ACC112 (cell line): ENCODE data around the gene COP1.
A peak's percentile ranks its signal among the peaks of the same experiment; 100 is the strongest.
"Not testable (repeated sequence)": the region's sequence is repeated elsewhere in the genome, so short reads cannot be mapped to it uniquely, and the experiment has no call there.

Source experiments
- H2AFZ ChIP-seq: fragments of 200-600 bp; sonication (generic); one replicate; pipeline ENCODE4 v1.6.0; 2017; ENCODE audit warnings: antibody characterized with exemption, low read length; ENCODE audit not compliant: unreplicated experiment
- H3K27ac ChIP-seq: fragments of 200-600 bp; sonication (generic); 2 replicates; pipeline ENCODE4 v1.5.1; 2014; ENCODE audit warnings: low read depth, mild to moderate bottlenecking, antibody characterized with exemption, low read length, moderate library complexity
- H3K27me3 ChIP-seq: fragments of 200-600 bp; sonication (generic); 2 replicates; pipeline ENCODE4 v1.6.1; 2014; ENCODE audit warnings: mild to moderate bottlenecking, antibody characterized with exemption, low read length, moderate library complexity, mixed read lengths; ENCODE audit not compliant: insufficient read depth
- H3K36me3 ChIP-seq: fragments of 200-600 bp; sonication (generic); 2 replicates; pipeline ENCODE4 v1.6.1; 2016; ENCODE audit warnings: mild to moderate bottlenecking, antibody characterized with exemption, low read length, moderate library complexity, mixed read lengths; ENCODE audit not compliant: insufficient read depth
- H3K4me1 ChIP-seq: fragments of 200-600 bp; sonication (generic); one replicate; pipeline ENCODE4 v1.6.1; 2016; ENCODE audit warnings: low read length, mixed read lengths; ENCODE audit not compliant: insufficient read depth, unreplicated experiment, control insufficient read depth
- H3K4me3 ChIP-seq: fragments of 200-600 bp; sonication (generic); 2 replicates; pipeline ENCODE4 v1.5.1; 2014; ENCODE audit warnings: mild to moderate bottlenecking, low read depth, low read length
- H3K79me2 ChIP-seq: fragments of 200-600 bp; sonication (generic); one replicate; pipeline ENCODE4 v1.6.0; 2016; ENCODE audit warnings: low read length; ENCODE audit not compliant: control insufficient read depth, unreplicated experiment, insufficient read depth

COP1 gene

GRCh38 chr1:176206961-176207902, at the start of gene COP1:
Gene COP1 (minus strand): TSS chr1:176207286. CDS start chr1:176206978, 308 bp downstream.
- Histone ChIP-seq H3K27ac (peak within 1 kb of the TSS; percentile 85), H3K4me1 (peaks cover 8% of the 10 kb centered on the region), H2AFZ (peak within 1 kb of the TSS; percentile 97), H3K27me3 (no peaks in the 10 kb centered on the region), H3K36me3 (no peaks in the 10 kb centered on the region), H3K79me2 (peaks cover 50% of the 10 kb centered on the region), H3K4me3 (peak within 1 kb of the TSS; percentile 99)

- no peak overlapping the region for H3K27ac ChIP-seq
- H3K79me2 ChIP-seq = no peaks in the 10 kb centered on the region
- H3K27me3 ChIP-seq = no peaks in the 10 kb centered on the region
- H3K36me3 ChIP-seq = no peaks in the 10 kb centered on the region
- H3K4me1 ChIP-seq = no peaks in the 10 kb centered on the region
- no peak overlapping the region for H2AFZ ChIP-seq
- H3K4me3 ChIP-seq = no peak overlapping the region
These were observed 45.1 kb upstream of the COP1 start for GRCh38 chr1:176252191-176252590.

GRCh38 chr1:176244851-176245250, 37.8 kb upstream of the COP1 start:
- Histone ChIP-seq H3K27me3 (no peaks in the 10 kb centered on the region), H2AFZ (no peak overlapping the region), H3K27ac (no peak overlapping the region), H3K4me3 (no peak overlapping the region), H3K4me1 (peaks cover 15% of the 10 kb centered on the region), H3K36me3 (no peaks in the 10 kb centered on the region), H3K79me2 (no peaks in the 10 kb centered on the region)

- H3K36me3 ChIP-seq = no peaks in the 10 kb centered on the region
- peak overlapping the region; percentile 24; the same call in 1 of the 2 replicates for H3K4me3 ChIP-seq
- H3K27ac ChIP-seq = peak overlapping the region; percentile 30; the same call in 1 of the 2 replicates
- no peaks in the 10 kb centered on the region for H3K79me2 ChIP-seq
- peaks cover 15% of the 10 kb centered on the region for H3K4me1 ChIP-seq
- no peaks in the 10 kb centered on the region for H3K27me3 ChIP-seq
- H2AFZ ChIP-seq = no peak overlapping the region
These were observed 36.7 kb upstream of the COP1 start for GRCh38 chr1:176243746-176244145.

GRCh38 chr1:176241385-176242015, 34.4 kb upstream of the COP1 start:
- H2AFZ ChIP-seq = no peak overlapping the region
- peak overlapping the region; percentile 50 for H3K4me3 ChIP-seq
- H3K4me1 ChIP-seq = peaks cover 15% of the 10 kb centered on the region
- H3K36me3 ChIP-seq = no peaks in the 10 kb centered on the region
- no peaks in the 10 kb centered on the region for H3K27me3 ChIP-seq
- H3K79me2 ChIP-seq = no peaks in the 10 kb centered on the region
- H3K27ac ChIP-seq = peak overlapping the region; percentile 46

GRCh38 chr1:176233657-176234056, 26.6 kb upstream of the COP1 start:
- H3K79me2 ChIP-seq, H2AFZ ChIP-seq, H3K36me3 ChIP-seq, H3K27ac ChIP-seq, H3K4me1 ChIP-seq, H3K4me3 ChIP-seq, H3K27me3 ChIP-seq: not testable (repeated sequence)

- Histone ChIP-seq H3K27me3 (no peaks in the 10 kb centered on the region), H3K36me3 (no peaks in the 10 kb centered on the region), H3K79me2 (no peaks in the 10 kb centered on the region), H3K4me1 (no peaks in the 10 kb centered on the region), H3K4me3 (no peak overlapping the region), H2AFZ (no peak overlapping the region), H3K27ac (no peak overlapping the region)
These were observed 20.5 kb upstream of the COP1 start for GRCh38 chr1:176227579-176227978.

- no peaks in the 10 kb centered on the region for H3K4me1 ChIP-seq
- no peaks in the 10 kb centered on the region for H3K27me3 ChIP-seq
- no peak overlapping the region for H3K4me3 ChIP-seq
- no peaks in the 10 kb centered on the region for H3K79me2 ChIP-seq
- H2AFZ ChIP-seq = no peak overlapping the region
- no peaks in the 10 kb centered on the region for H3K36me3 ChIP-seq
- no peak overlapping the region for H3K27ac ChIP-seq
These were observed 18.8 kb upstream of the COP1 start for GRCh38 chr1:176225911-176226310.

- Histone ChIP-seq H2AFZ (no peak overlapping the region), H3K4me3 (no peak overlapping the region), H3K27ac (no peak overlapping the region), H3K36me3 (no peaks in the 10 kb centered on the region), H3K4me1 (no peaks in the 10 kb centered on the region), H3K27me3 (no peaks in the 10 kb centered on the region), H3K79me2 (no peaks in the 10 kb centered on the region)
These were observed 18.4 kb upstream of the COP1 start for GRCh38 chr1:176225479-176225875.

- no peak overlapping the region for H3K27ac ChIP-seq
- no peaks in the 10 kb centered on the region for H3K36me3 ChIP-seq
- no peak overlapping the region for H3K4me3 ChIP-seq
- peaks cover 3% of the 10 kb centered on the region; the same call in 1 of the 2 replicates for H3K27me3 ChIP-seq
- H3K4me1 ChIP-seq = no peaks in the 10 kb centered on the region
- H3K79me2 ChIP-seq = no peaks in the 10 kb centered on the region
- no peak overlapping the region for H2AFZ ChIP-seq
These were observed 15.1 kb upstream of the COP1 start for GRCh38 chr1:176222196-176222595.
